ENCODE measurements around the gene PDZD7.
A peak's percentile ranks its signal among the peaks of the same experiment; 100 is the strongest.

Gene PDZD7

GRCh38 chr10:100960251-100960650 is 70.7 kb downstream of the PDZD7 start:
- ChIA-PET POLR2A (no interaction called here), CTCF (interaction anchor here (0.6 kb wide), 1 partner anchor 34 kb away, joined by 5 read pairs; no protein-coding TSS in a partner anchor)
- Histone ChIP-seq H3K4me1 (ENCODE audit: control insufficient read depth, insufficient read depth, low read length) (peaks cover 9% of the 10 kb centered on the region; the same call in 1 of the 2 replicates), H3K27ac (ENCODE audit: extremely low read depth, low read depth, low read length) (no peak overlapping the region), H3K9me3 (ENCODE audit: control insufficient read depth, insufficient read depth, low read depth, low read length) (no peaks in the 10 kb centered on the region), H3K36me3 (ENCODE audit: control insufficient read depth in 2 of 2, insufficient read depth in 1 of 2, low read length in 2 of 2) (peaks cover 66 to 77% of the 10 kb centered on the region in 2 experiments), H3K4me3 (ENCODE audit: low read depth, low read length) (no peak overlapping the region)
- TF ChIP-seq ZNF449 (tag by site-specific recombination; IDR thresholded peaks at IDR 0.05) (no peak), ZNF2 (tag by site-specific recombination; IDR thresholded peaks at IDR 0.05) (no peak), ZBTB17 (tag by site-specific recombination; IDR thresholded peaks at IDR 0.05) (no peak), ZBTB8A (tag by site-specific recombination; IDR thresholded peaks at IDR 0.05) (no peak), ZBTB48 (tag by site-specific recombination; IDR thresholded peaks at IDR 0.05) (no peak), ZBTB7A (tag by site-specific recombination; IDR thresholded peaks at IDR 0.05; ENCODE audit: low read depth) (no peak), ZNF184 (tag by site-specific recombination; IDR thresholded peaks at IDR 0.05) (peak; percentile 93), ZNF155 (tag by site-specific recombination; IDR thresholded peaks at IDR 0.05) (no peak), ZNF341 (tag by site-specific recombination; IDR thresholded peaks at IDR 0.05; ENCODE audit: low read depth) (no peak)
